HepG2 (cell line): ENCODE data around the gene BCLAF1. TPM values are rescaled to one million over a fixed set of nuclear protein-coding genes. Genes with fewer than 3 reads are reported as not detected.

Experiments
- ATAC-seq: fragments of 200-7000 bp; cut with Tn5 transposase; 3 replicates; pipeline ENCODE4 v1.9.1; 2020; ENCODE audit warnings: mild to moderate bottlenecking, moderate library complexity
- BruUV-seq: library from RNA; stranded (reverse); fragments of 400-500 nt; replicated peaks from 2 replicates; lab custom pipeline; 2021; lab: Mats Ljungman, UMichigan
- CTCF ChIA-PET: fragments of 300-600 bp; formaldehyde crosslinking; extraction: SDS; loops from one replicate; lab custom pipeline; 2021; ENCODE audit warnings: low total read pairs, inconsistent platforms, low intra/inter-chr PET ratio; lab: Yijun Ruan, JAX
- POLR2A ChIA-PET: fragments of 350-600 bp; sonication (Branson Sonifier 250); formaldehyde crosslinking; loops from one replicate; lab custom pipeline; 2020; ENCODE audit warnings: antibody characterized with exemption, inconsistent platforms; lab: Yijun Ruan, JAX
- DNase-seq: peaks from one replicate; pipeline ENCODE4 v3.0.0-alpha.2; 2015; ENCODE audit warnings: low spot score
- FAIRE-seq: peaks from 3 replicates; lab custom pipeline; 2011; peaks lifted over from hg19 to GRCh38; lab: Jason Lieb, UNC
- H2AFZ ChIP-seq: one replicate; pipeline ENCODE4 v1.6.1; 2011; ENCODE audit warnings: low read length, inconsistent platforms
- H3K27ac ChIP-seq: fragments of 300-600 bp; 3 replicates; pipeline ENCODE4 v1.8.0; 2011; ENCODE audit warnings: mixed run types, mild to moderate bottlenecking, mixed read lengths, low read length, inconsistent platforms; ENCODE audit not compliant: insufficient read depth; ENCODE audit errors: extremely low read length
- H3K27me3 ChIP-seq, 2 experiments: fragments of 200-600 bp in 1 of 2; 2 replicates in 1 of 2; 3 replicates in 1 of 2; pipeline versions ENCODE4 v1.6.0 to v1.8.0; 2011; ENCODE audit warnings: low read length in 2 of 2, mild to moderate bottlenecking in 2 of 2, moderate library complexity in 2 of 2, inconsistent platforms in 1 of 2; ENCODE audit not compliant: insufficient read depth in 2 of 2, control insufficient read depth in 1 of 2
- H3K36me3 ChIP-seq, 2 experiments: fragments of 200-600 bp in 1 of 2; replicated peaks in 1 of 2; 2 replicates in 1 of 2; 3 replicates in 1 of 2; pipeline versions ENCODE4 v1.5.1 to v1.8.0; 2011; ENCODE audit warnings: low read length in 2 of 2, inconsistent platforms in 1 of 2; ENCODE audit not compliant: insufficient read depth in 2 of 2, control insufficient read depth in 1 of 2
- H3K4me1 ChIP-seq: 2 replicates; pipeline ENCODE4 v1.5.1; 2012; ENCODE audit warnings: low read length, inconsistent platforms; ENCODE audit not compliant: insufficient read depth
- H3K4me2 ChIP-seq: 2 replicates; pipeline ENCODE4 v1.6.0; 2011; ENCODE audit warnings: low read depth, low read length, inconsistent platforms
- H3K4me3 ChIP-seq, 3 experiments: fragments of 200-600 bp in 1 of 3; sonication (generic), shearing (Covaris generic) in 1 of 3; replicated peaks in 1 of 3; 2 replicates each; pipeline ENCODE4 v1.5.1; 2011 to 2016; ENCODE audit warnings: low read length in 3 of 3, inconsistent platforms in 2 of 3, low read depth in 2 of 3, mild to moderate bottlenecking in 2 of 3, control low read depth in 1 of 3, mixed read lengths in 1 of 3; ENCODE audit not compliant: insufficient read depth in 1 of 3
- H3K79me2 ChIP-seq: one replicate; pipeline ENCODE4 v1.6.1; 2011; ENCODE audit warnings: low read length, inconsistent platforms; ENCODE audit not compliant: insufficient read depth
- H3K9ac ChIP-seq: 2 replicates; pipeline ENCODE4 v1.6.0; 2011; ENCODE audit warnings: mild to moderate bottlenecking, low read depth, low read length, inconsistent platforms; ENCODE audit not compliant: insufficient read depth
- H3K9me3 ChIP-seq: 2 replicates; pipeline ENCODE4 v1.5.1; 2012; ENCODE audit warnings: mild to moderate bottlenecking, low read length
- H4K20me1 ChIP-seq: 2 replicates; pipeline ENCODE4 v1.6.0; 2011; ENCODE audit warnings: inconsistent platforms, mild to moderate bottlenecking, low read length, moderate library complexity; ENCODE audit not compliant: insufficient read depth
- ETS1 ChIP-seq: sonication (generic); formaldehyde crosslinking; IDR thresholded peaks from 2 replicates; pipeline ENCODE4 v1.4.0; 2020; ENCODE audit warnings: missing genetic modification reagents
- GABPA ChIP-seq, 2 experiments: IDR thresholded peaks; 2 replicates each; pipeline ENCODE4 v1.6.1; 2011 to 2016; ENCODE audit warnings: low read depth in 2 of 2, low read length in 1 of 2, missing biosample characterization in 1 of 2, missing genetic modification characterization in 1 of 2
- POLR2AphosphoS2 ChIP-seq: IDR thresholded peaks from 2 replicates; pipeline ENCODE4 v1.6.1; 2011; ENCODE audit warnings: low read depth, low read length, improper control_type of control experiment
- RFX1 ChIP-seq: fragments of 450-650 bp; IDR thresholded peaks from 2 replicates; pipeline ENCODE4 v1.6.1; 2017
- ZBTB2 ChIP-seq: sonication (generic); formaldehyde crosslinking; IDR thresholded peaks from 2 replicates; pipeline ENCODE4 v1.8.0; 2022; ENCODE audit warnings: low read depth, missing genetic modification reagents
- ZNF225 ChIP-seq: sonication (generic); formaldehyde crosslinking; IDR thresholded peaks from 2 replicates; pipeline ENCODE4 v1.4.0; 2020; ENCODE audit warnings: mild to moderate bottlenecking, missing genetic modification reagents
- ZNF616 ChIP-seq: sonication (generic); formaldehyde crosslinking; IDR thresholded peaks from 2 replicates; pipeline ENCODE4 v1.5.0; 2020; ENCODE audit warnings: low read depth, mild to moderate bottlenecking, missing genetic modification reagents
- ZNF644 ChIP-seq: IDR thresholded peaks from 2 replicates; pipeline ENCODE4 v1.6.1; 2016; ENCODE audit warnings: low read depth
- ZNF782 ChIP-seq: sonication (generic); formaldehyde crosslinking; IDR thresholded peaks from 2 replicates; pipeline ENCODE4 v1.4.0; 2020; ENCODE audit warnings: missing genetic modification reagents, mild to moderate bottlenecking, borderline replicate concordance
- ZZZ3 ChIP-seq: sonication (generic); formaldehyde crosslinking; IDR thresholded peaks from 2 replicates; pipeline ENCODE4 v1.4.0; 2020; ENCODE audit warnings: missing genetic modification reagents, mild to moderate bottlenecking, borderline replicate concordance
- WGBS: methylation state at CpG from one replicate; pipeline ENCODE4 v1.1.6; 2017; ENCODE audit warnings: low lambda C conversion rate; 5-methylcytosine and 5-hydroxymethylcytosine counted together
- in situ Hi-C: cut with HindIII; loops from 2 replicates; pipeline ENCODE4 v1.10.0; 2017; ENCODE audit warnings: low pct_unique_long_range_greater_than_20kb; ENCODE audit not compliant: extremely low pct_ligation_motif_present
- intact Hi-C: fragments of 100-400 bp; cut with micrococcal nuclease; formaldehyde crosslinking; loops from one replicate; pipeline ENCODE4 v1.10.0; 2022; ENCODE audit not compliant: unreplicated experiment
- polyA plus RNA-seq, 8 experiments: library from polyadenylated mRNA; depleted of rRNA in 3 of 8; stranded (reverse) in 7 of 8; unstranded in 1 of 8; fragments of >200 nt; fragmentation: Illumina TruSeq in 4 of 8; extraction: Trizol in 4 of 8; gene quantifications; 2 replicates each; pipeline versions ENCODE4 v1.2.1 to v1.2.3, GENCODE V29; 2011 to 2016; ENCODE audit warnings: low read depth in 4 of 8, missing spikeins in 1 of 8, mixed read lengths in 1 of 8; ENCODE audit not compliant: insufficient read depth in 1 of 8
- total RNA-seq, 5 experiments: library from RNA; depleted of rRNA; stranded (reverse); fragments of >200 nt; fragmentation: Illumina TruSeq; extraction: Trizol; gene quantifications; 2 replicates each; pipeline ENCODE4 v1.2.3, GENCODE V29; 2016; ENCODE audit warnings: low read depth in 1 of 5

Gene BCLAF1
- total and polyA plus RNA-seq, 2 of the 13 experiments (the other 11 are each of a cell fraction or from before 2014, with no cell fraction given), result 55.3 to 292 TPM

GRCh38 chr6:136315594-136315993 is 25.9 kb upstream of the BCLAF1 start:
- Histone ChIP-seq H3K9me3 (no peaks in the 10 kb centered on the region), H3K36me3 (no peaks in the 10 kb centered on the region), H3K4me3 (no peak overlapping the region), H4K20me1 (no peaks in the 10 kb centered on the region), H3K27me3 (no peaks in the 10 kb centered on the region; a peak in 2 of 5 replicates), H2AFZ (no peak overlapping the region), H3K79me2 (no peaks in the 10 kb centered on the region), H3K27ac (no peak overlapping the region), H3K9ac (no peak overlapping the region), H3K4me2 (no peak overlapping the region), H3K4me1 (no peaks in the 10 kb centered on the region)
- CTCF ChIA-PET, result no interaction called here
- FAIRE-seq (no peak), DNase-seq (no peak), ATAC-seq (no peak)
- in situ Hi-C loops, result loop anchor here (25.0 kb wide), 1 partner anchor 778 kb away; no protein-coding TSS in a partner anchor
- TF ChIP-seq RFX1 (no peak), ZNF644 (CRISPR knock-in tag) (no peak), GABPA (IDR thresholded peaks at IDR 0.05; ENCODE audit: low read depth, low read length) (no peak), GABPA (CRISPR knock-in tag; IDR thresholded peaks at IDR 0.05; ENCODE audit: low read depth) (no peak), ZNF782 (CRISPR knock-in tag) (no peak), ZNF616 (CRISPR knock-in tag) (no peak), ZNF225 (CRISPR knock-in tag) (no peak), ZBTB2 (no peak), ZZZ3 (no peak), POLR2AphosphoS2 (no peak), ETS1 (CRISPR knock-in tag) (no peak)
- BruUV-seq, result no TSS peak
- 38% methylated on average over 4 of the region's 4 CpGs for WGBS
- POLR2A ChIA-PET, result no interaction called here
- intact Hi-C loops, result loop anchor here (5.0 kb wide), 3 partner anchors 33 to 863 kb away; no protein-coding TSS in a partner anchor
